ENCODE results near the gene SEC22A.
A peak's percentile ranks its signal among the peaks of the same experiment; 100 is the strongest.

SEC22A gene, protein sequence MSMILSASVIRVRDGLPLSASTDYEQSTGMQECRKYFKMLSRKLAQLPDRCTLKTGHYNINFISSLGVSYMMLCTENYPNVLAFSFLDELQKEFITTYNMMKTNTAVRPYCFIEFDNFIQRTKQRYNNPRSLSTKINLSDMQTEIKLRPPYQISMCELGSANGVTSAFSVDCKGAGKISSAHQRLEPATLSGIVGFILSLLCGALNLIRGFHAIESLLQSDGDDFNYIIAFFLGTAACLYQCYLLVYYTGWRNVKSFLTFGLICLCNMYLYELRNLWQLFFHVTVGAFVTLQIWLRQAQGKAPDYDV

GRCh38 chr3:123201557-123202427 is at the start of gene SEC22A:
TSS of gene SEC22A (plus strand) at chr3:123201943. CDS start at chr3:123209218, 7,275 bp downstream.
- DNase-seq, result peak; percentile 55 to 97 (median 88)

- DNase-seq, result peak in 8 of 58 donors; percentile 8 to 35 (median 13)
Observed at GRCh38 chr3:123152687-123153086, 49.1 kb upstream of the SEC22A start.

DNA sequence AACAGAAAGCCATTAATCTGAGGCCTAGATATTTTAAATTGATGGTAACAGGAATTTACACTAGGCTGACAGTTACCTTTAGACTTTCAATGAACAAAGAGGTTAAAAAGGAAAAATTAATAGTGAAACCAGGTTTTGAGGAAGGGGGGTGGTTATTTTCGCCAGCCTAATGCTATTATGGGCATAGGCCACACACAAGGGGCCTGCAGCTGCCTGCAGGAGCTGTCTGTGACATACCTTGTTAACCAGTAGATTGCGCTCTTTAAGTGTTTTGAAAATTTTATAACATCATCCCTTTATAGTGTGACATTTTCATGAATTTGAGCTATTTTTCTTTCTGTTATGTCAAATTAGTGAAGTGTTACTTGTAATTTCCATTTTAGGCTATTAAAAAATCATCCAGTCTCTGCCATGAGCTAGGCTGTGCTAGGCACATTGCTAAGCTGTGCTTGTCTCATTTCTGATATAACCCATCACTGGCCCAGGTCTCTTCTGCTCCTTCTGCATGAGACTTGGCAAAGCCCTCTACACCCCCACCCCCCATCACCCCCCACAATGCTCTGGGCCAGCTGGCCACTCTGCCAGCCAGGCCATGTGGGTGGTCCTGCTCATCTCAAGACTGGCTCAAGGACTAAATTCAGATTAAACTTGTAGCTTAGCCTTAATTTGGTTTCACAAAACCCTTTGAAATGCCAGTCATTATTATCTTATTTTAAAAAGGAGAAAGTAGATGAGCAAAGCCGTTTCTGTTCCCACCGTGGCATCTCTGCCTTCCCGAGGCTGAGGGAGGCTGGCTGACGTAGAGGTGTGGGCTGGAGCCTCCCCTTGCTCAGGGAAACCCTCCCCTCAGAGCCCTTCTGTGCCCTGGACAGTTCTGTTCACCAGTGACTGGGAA is 48.4 kb upstream of the SEC22A start:
- DNase-seq, result no peak

DNA sequence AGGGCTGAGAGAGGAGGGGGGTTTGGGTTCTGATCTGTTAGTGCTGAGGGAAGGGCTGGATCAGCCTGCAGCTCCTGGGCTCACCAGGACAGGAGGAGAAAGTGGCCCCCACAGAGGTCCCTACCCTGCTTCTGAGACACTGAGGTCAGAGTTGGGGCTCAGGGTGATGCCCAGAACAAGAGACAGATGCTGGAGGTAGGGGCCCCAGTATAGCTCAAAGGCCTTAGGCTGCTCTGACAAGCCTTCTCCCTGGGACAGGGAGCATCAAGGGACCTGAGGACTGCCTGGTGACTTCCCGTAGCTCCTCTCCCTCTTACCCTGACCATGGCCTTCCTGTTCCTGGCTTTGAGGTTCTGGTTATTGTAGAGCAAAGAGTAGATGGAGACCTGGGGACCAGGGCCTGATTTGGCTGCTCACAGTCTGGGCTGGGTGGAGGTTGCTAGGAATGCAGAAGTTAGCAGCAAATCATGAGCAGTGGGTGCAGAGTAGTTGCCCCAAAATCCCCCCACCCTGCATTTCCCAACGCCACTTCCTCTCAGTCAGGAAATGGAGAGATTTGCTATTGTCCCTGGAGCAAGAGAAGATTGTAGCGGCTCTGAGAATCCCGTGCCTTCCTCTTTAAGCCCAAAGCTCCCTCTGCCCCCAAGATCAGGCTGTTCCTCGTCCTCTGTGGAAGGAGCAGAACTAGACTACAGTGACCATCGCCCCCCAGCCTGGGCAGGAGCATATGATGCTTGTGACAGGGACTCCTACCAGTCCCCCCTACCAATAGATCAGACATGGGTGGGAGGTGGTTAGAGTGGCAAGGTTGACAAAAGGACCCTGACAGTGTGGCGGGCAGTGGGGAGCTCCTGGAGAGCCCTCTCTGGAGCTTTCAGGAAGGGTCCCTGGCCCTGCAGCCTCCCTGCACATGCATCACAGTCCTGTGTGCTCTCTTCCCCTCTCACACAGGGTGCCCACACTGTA is 47.4 kb upstream of the SEC22A start:
- DNase-seq, result peak in 1 of 58 donors; percentile 16

DNA sequence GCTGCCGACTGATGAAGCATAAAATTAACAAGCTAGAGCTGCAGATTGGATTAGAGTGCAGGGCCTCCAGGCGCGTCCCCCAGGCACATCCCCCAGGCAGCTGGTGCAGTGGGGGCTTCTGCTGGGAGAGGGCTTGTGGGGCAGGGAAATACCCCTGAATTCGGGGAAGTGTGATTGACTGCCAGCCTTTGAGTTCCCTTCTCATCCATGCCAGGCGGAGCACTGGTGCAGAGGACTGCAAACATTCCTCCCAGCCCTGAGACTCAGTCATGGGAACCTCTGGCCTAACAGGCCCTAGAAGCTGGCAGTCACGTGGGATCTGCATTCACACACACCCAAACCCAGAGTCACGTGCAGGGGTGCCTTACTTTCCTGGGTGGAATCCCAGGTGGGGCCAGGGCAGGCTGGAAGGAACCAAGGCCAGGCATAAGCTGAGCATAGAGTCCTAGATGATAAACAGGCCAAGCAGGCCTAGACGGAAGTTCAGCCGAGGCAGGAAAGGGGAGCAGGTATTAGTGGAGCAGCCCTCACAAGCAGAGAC is 46.2 kb upstream of the SEC22A start:
- peak in 2 of 58 donors; percentile 28 to 50 for DNase-seq

GRCh38 chr3:123156276-123156995 is 45.3 kb upstream of the SEC22A start:
- no peak for DNase-seq

DNA sequence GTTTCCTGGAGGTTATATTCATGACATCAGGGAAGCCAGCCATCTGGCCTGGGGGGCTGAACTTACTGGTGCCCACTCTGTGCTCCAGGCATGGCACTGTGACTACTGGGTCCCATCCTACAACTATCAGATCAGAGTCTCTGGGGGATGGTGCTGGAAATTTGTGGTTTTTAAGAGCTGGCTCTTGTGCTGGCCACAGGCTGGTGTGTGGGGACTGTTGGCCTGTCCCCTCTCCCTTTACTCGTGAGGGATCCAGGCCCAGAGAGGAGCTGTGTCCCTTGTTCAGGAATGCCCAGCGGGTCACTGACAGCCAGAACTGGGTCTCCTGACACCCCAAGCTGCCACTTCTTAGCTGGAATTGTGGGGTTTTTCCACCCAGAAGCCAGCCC is 44.5 kb upstream of the SEC22A start:
- DNase-seq, result no peak

DNA sequence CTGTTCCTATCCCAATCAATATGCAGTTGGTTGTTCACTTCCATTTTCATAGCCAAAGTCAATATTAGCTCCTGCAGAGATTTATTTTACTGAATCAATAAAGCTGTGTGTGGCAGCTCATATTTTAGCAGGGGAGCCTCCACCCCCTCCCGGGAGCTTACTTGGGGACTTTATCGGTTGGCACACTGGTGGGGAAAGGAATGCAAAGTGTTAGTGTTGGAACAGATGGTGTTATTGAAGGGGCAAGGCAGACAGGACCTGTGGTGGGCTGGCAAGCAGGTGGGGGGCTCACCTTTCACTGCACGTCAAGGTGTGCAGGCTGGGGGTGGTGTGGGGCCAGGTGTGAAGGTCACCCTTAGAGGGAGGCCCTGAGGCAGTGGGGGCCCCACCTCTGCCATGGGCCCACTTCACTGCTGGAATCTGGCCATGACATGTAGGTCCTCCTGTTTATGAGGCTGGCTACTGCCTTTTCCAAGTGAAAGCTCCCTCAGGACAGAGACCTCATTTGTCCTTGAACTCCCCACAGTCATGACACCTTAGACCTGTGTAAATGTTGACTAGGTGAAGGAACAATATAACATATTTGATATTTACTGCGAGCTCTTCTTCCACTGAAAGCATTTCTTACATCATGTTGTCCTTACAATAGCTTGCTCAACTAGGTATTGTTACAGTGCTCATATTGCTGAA is 44.0 kb upstream of the SEC22A start:
- DNase-seq, result no peak

- no peak for DNase-seq
Observed at GRCh38 chr3:123158330-123158729, 43.4 kb upstream of the SEC22A start.

DNA sequence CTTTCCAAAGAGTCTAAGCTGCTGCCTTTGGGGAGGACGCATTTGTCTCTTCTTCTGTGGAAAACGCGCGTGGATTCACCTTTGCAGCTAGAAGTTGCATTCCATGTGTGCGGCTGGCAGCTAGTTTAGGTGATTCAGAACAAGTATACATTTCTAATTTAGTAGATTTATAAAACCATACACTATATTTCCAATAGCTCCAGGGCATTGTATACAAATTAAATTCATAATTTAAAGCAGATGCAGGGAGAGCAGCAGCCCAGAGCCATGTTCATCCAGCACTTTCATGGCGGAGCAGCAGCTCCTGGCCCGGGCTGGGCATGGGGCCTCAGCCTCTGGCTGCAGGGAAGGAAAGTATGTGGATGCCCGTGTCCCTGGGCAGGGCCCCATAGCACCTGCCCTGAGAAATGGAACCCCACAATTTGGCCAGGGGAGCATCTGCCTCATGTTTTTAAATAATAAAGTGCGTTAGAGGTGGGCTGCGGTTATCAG is 42.8 kb upstream of the SEC22A start:
- DNase-seq, result no peak

GRCh38 chr3:123159926-123160635 is 41.7 kb upstream of the SEC22A start:
- no peak for DNase-seq

DNA sequence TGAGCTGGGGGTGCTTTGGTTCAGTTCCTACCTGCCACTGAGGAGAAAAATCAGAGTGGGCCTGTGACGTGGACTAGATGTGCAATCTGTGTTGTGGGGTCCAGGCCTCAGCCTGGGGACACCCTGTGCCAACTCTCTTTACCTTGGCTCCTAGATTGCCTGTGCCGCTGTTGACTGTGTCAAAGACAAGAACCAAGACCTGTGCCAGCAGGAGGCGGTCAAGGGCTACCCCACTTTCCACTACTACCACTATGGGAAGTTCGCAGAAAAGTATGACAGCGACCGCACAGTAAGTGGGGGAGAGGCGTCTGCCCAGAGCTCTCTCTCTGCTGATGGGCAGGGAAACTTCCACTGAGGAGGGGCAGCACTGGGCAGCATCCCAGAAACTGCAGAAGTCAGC is 40.6 kb upstream of the SEC22A start:
- no peak for DNase-seq

- DNase-seq, result no peak
Observed at GRCh38 chr3:123163141-123163540, 38.6 kb upstream of the SEC22A start.

GRCh38 chr3:123165163-123165562 is 36.6 kb upstream of the SEC22A start:
- no peak for DNase-seq

DNA sequence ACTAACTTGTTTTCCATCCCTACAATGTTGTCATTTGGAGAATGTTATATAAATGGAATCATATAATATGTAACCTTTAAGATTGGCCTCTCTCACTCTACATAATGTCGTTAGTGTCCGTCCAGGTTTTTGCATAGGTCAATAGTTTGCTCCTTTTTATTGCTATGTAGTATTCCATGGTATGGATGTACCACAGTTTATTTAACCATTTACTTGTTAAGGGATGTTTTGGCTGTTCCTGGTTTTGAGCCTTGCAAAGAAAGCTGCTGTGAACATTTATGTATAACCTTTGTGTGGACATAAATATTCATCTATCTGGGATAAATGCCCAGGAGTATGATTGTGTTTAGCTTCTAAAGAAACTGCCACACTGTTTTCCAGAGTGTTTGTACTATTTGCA is 34.1 kb upstream of the SEC22A start:
- DNase-seq, result no peak

- no peak for DNase-seq
Observed at GRCh38 chr3:123168122-123168521, 33.6 kb upstream of the SEC22A start.

DNA sequence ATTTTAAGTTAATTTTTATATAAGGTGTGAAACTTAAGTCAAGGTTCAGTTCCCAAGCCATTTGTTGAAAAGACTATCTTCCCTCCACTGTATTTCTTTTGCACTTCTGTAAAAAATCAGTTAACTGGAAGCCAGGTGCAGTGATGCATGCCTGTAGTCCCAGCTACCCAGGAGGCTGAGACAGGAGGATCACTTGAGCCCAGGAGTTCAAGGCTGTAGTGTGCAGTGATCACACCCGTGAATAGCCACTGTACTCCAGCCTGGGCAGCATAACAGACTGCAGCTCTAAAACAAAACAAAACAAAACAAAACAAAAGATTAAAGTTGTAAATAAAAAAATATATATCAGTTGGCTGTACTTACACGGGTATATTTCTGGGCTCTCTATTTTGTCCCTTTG is 33.1 kb upstream of the SEC22A start:
- DNase-seq, result no peak

- DNase-seq, result no peak
Observed at GRCh38 chr3:123169492-123169929, 32.2 kb upstream of the SEC22A start.

Measured in anterior cingulate cortex (tissue), 58 donors.